RWPE2 (cell line): ENCODE measurements around the gene TEKTIP1.
A peak's percentile ranks its signal among the peaks of the same experiment; 100 is the strongest.

Experiments used
- ATAC-seq: fragments of 200-7000 bp; cut with Tn5 transposase; 3 replicates; pipeline ENCODE4 v1.9.1; 2021; ENCODE audit warnings: low read depth
- DNase-seq: peaks from one replicate; pipeline ENCODE4 v3.0.0-alpha.2; 2020; ENCODE audit warnings: low spot score
- H3K27ac ChIP-seq: fragments of 450-650 bp; 2 replicates; pipeline ENCODE4 v1.5.1; 2017; ENCODE audit warnings: mild to moderate bottlenecking; ENCODE audit not compliant: poor library complexity, severe bottlenecking
- H3K27me3 ChIP-seq: fragments of 250-450 bp; sonication (Bioruptor Pico); 2 replicates; pipeline ENCODE4 v1.5.1; 2021; ENCODE audit warnings: mild to moderate bottlenecking, moderate library complexity; ENCODE audit not compliant: insufficient read depth, poor library complexity, severe bottlenecking
- H3K36me3 ChIP-seq: fragments of 250-450 bp; sonication (Bioruptor Pico); 2 replicates; pipeline ENCODE4 v1.5.1; 2020; ENCODE audit warnings: low read depth, mild to moderate bottlenecking, moderate library complexity
- H3K4me1 ChIP-seq: fragments of 250-450 bp; sonication (Bioruptor Pico); 2 replicates; pipeline ENCODE4 v1.5.1; 2021; ENCODE audit warnings: mild to moderate bottlenecking, moderate library complexity; ENCODE audit not compliant: insufficient read depth, poor library complexity, severe bottlenecking
- H3K4me3 ChIP-seq: fragments of 250-450 bp; sonication (Bioruptor Pico); 2 replicates; pipeline ENCODE4 v1.5.1; 2021; ENCODE audit warnings: mild to moderate bottlenecking, moderate library complexity; ENCODE audit not compliant: severe bottlenecking
- H3K9me3 ChIP-seq: fragments of 250-450 bp; sonication (Bioruptor Pico); 2 replicates; pipeline ENCODE4 v1.5.1; 2021; ENCODE audit warnings: mild to moderate bottlenecking, moderate library complexity; ENCODE audit not compliant: severe bottlenecking
- TF ChIP-seq, protein P1 (sequence below): fragments of 450-650 bp; IDR thresholded peaks from one replicate; pipeline ENCODE4 v1.5.1; 2017; ENCODE audit warnings: mild to moderate bottlenecking, moderate library complexity; ENCODE audit not compliant: poor library complexity, severe bottlenecking

The TEKTIP1 gene

GRCh38 chr19:3543150-3544057 lies 4.4 kb downstream of the TEKTIP1 start:
- TF ChIP-seq, protein P1, sequence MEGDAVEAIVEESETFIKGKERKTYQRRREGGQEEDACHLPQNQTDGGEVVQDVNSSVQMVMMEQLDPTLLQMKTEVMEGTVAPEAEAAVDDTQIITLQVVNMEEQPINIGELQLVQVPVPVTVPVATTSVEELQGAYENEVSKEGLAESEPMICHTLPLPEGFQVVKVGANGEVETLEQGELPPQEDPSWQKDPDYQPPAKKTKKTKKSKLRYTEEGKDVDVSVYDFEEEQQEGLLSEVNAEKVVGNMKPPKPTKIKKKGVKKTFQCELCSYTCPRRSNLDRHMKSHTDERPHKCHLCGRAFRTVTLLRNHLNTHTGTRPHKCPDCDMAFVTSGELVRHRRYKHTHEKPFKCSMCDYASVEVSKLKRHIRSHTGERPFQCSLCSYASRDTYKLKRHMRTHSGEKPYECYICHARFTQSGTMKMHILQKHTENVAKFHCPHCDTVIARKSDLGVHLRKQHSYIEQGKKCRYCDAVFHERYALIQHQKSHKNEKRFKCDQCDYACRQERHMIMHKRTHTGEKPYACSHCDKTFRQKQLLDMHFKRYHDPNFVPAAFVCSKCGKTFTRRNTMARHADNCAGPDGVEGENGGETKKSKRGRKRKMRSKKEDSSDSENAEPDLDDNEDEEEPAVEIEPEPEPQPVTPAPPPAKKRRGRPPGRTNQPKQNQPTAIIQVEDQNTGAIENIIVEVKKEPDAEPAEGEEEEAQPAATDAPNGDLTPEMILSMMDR, result no peak
- H3K4me3 ChIP-seq, result no peak overlapping the region
- H3K36me3 ChIP-seq, result peaks cover 16% of the 10 kb centered on the region
- H3K9me3 ChIP-seq, result no peaks in the 10 kb centered on the region
- no peaks in the 10 kb centered on the region for H3K27me3 ChIP-seq
- ATAC-seq (no peak), DNase-seq (no peak)
- H3K4me1 ChIP-seq, result no peaks in the 10 kb centered on the region
- no peak overlapping the region for H3K27ac ChIP-seq

GRCh38 chr19:3544058-3544376 lies 5.0 kb downstream of the TEKTIP1 start:
- ATAC-seq (no peak), DNase-seq (no peak)
- Histone ChIP-seq H3K27me3 (no peaks in the 10 kb centered on the region), H3K4me1 (no peaks in the 10 kb centered on the region), H3K4me3 (no peak overlapping the region), H3K36me3 (peaks cover 20% of the 10 kb centered on the region), H3K9me3 (no peaks in the 10 kb centered on the region), H3K27ac (no peak overlapping the region)
- TF ChIP-seq, protein P1, result no peak

- no peak overlapping the region for H3K4me3 ChIP-seq
- ATAC-seq (peak; percentile 52), DNase-seq (no peak)
- no peaks in the 10 kb centered on the region for H3K4me1 ChIP-seq
- no peaks in the 10 kb centered on the region for H3K9me3 ChIP-seq
- no peaks in the 10 kb centered on the region for H3K27me3 ChIP-seq
- H3K36me3 ChIP-seq, result peaks cover 14% of the 10 kb centered on the region; the same call in 1 of the 2 replicates
- no peak overlapping the region for H3K27ac ChIP-seq
- TF ChIP-seq, protein P1, result peak; percentile 78
Observed at GRCh38 chr19:3544742-3545668, 6.0 kb downstream of the TEKTIP1 start.

DNA sequence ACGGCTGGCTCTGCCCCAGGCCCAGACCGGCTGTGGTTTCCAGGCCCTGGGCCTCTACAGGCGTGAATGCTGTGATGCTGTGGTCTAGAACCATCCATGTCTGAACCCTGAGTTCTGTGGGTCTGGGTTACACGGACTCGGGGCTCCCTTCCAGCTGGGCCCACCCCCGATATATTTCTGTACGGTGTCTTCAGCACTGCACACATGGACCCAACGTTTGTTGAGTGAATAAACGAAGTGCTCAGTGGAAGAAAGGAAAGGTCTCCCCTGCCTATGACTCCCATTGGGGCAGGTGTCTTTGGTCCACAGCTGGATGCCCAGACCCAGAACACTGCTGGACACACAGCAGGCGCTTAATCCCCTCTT lies 6.7 kb downstream of the TEKTIP1 start:
- ATAC-seq (peak; percentile 7; the same call in 2 of the 3 replicates), DNase-seq (no peak)
- Histone ChIP-seq H3K4me3 (no peak overlapping the region), H3K9me3 (no peaks in the 10 kb centered on the region), H3K27ac (no peak overlapping the region), H3K4me1 (no peaks in the 10 kb centered on the region), H3K27me3 (no peaks in the 10 kb centered on the region), H3K36me3 (peaks cover 14% of the 10 kb centered on the region; the same call in 1 of the 2 replicates)
- TF ChIP-seq, protein P1, result peak; percentile 1
